Right atrium auricular region (tissue), 2 donors: ENCODE results near the gene PTPRN2. TPM values are rescaled to one million over a fixed set of nuclear protein-coding genes. Genes with fewer than 3 reads are reported as not detected.

Experiments
- DNase-seq: peaks from one replicate; pipeline ENCODE4 v3.0.0-alpha.2; 2019; ENCODE audit warnings: low spot score
- H3K27ac ChIP-seq, 2 donors: fragments of 200-600 bp; sonication (generic); 1 replicate in 1 of 2; 2 replicates in 1 of 2; pipeline ENCODE4 v1.5.1; 2016 to 2019
- H3K27me3 ChIP-seq, 2 donors: fragments of 200-600 bp; sonication (generic); one replicate each; pipeline versions ENCODE4 v1.5.1 to v1.6.0; 2017 to 2019
- H3K36me3 ChIP-seq: fragments of 200-600 bp; sonication (generic); one replicate; pipeline ENCODE4 v1.5.1; 2016
- H3K4me1 ChIP-seq, 2 donors: fragments of 200-600 bp; sonication (generic); one replicate each; pipeline versions ENCODE4 v1.5.1 to v1.6.0; 2017 to 2019
- H3K4me3 ChIP-seq, 2 donors: fragments of 200-600 bp; sonication (generic); 1 replicate in 1 of 2; 2 replicates in 1 of 2; pipeline ENCODE4 v1.5.1; 2017 to 2019; ENCODE audit warnings: mild to moderate bottlenecking in 1 of 2, moderate library complexity in 1 of 2
- H3K9me3 ChIP-seq, 2 donors: fragments of 200-600 bp; sonication (generic); one replicate each; pipeline ENCODE4 v1.5.1; 2019
- total RNA-seq, 2 donors: library from RNA; depleted of rRNA; stranded (reverse); fragments of >200 nt; gene quantifications; one replicate each; pipeline ENCODE4 v1.1.0, GENCODE V29; 2016
- TF ChIP-seq, protein P1 (sequence below), 2 donors: fragments of 200-600 bp; sonication (generic); IDR thresholded peaks; one replicate each; pipeline ENCODE4 v1.5.1; 2019; ENCODE audit warnings: antibody characterized with exemption in 2 of 2

The PTPRN2 gene
- total RNA-seq, 2 donors from 2014 or later, result 2.6 to 2.7 TPM

GRCh38 chr7:158141221-158141582 lies 446.4 kb downstream of the PTPRN2 start:
- H3K9me3 ChIP-seq, result no peaks in the 10 kb centered on the region
- DNase-seq, result no peak
- H3K36me3 ChIP-seq, result no peaks in the 10 kb centered on the region
- no peaks in the 10 kb centered on the region for H3K27me3 ChIP-seq
- H3K4me3 ChIP-seq, result no peak overlapping the region
- TF ChIP-seq, protein P1, sequence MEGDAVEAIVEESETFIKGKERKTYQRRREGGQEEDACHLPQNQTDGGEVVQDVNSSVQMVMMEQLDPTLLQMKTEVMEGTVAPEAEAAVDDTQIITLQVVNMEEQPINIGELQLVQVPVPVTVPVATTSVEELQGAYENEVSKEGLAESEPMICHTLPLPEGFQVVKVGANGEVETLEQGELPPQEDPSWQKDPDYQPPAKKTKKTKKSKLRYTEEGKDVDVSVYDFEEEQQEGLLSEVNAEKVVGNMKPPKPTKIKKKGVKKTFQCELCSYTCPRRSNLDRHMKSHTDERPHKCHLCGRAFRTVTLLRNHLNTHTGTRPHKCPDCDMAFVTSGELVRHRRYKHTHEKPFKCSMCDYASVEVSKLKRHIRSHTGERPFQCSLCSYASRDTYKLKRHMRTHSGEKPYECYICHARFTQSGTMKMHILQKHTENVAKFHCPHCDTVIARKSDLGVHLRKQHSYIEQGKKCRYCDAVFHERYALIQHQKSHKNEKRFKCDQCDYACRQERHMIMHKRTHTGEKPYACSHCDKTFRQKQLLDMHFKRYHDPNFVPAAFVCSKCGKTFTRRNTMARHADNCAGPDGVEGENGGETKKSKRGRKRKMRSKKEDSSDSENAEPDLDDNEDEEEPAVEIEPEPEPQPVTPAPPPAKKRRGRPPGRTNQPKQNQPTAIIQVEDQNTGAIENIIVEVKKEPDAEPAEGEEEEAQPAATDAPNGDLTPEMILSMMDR (IDR thresholded peaks at IDR 0.05), result no peak
- H3K4me1 ChIP-seq, result no peaks in the 10 kb centered on the region
- H3K27ac ChIP-seq, result no peak overlapping the region

DNA sequence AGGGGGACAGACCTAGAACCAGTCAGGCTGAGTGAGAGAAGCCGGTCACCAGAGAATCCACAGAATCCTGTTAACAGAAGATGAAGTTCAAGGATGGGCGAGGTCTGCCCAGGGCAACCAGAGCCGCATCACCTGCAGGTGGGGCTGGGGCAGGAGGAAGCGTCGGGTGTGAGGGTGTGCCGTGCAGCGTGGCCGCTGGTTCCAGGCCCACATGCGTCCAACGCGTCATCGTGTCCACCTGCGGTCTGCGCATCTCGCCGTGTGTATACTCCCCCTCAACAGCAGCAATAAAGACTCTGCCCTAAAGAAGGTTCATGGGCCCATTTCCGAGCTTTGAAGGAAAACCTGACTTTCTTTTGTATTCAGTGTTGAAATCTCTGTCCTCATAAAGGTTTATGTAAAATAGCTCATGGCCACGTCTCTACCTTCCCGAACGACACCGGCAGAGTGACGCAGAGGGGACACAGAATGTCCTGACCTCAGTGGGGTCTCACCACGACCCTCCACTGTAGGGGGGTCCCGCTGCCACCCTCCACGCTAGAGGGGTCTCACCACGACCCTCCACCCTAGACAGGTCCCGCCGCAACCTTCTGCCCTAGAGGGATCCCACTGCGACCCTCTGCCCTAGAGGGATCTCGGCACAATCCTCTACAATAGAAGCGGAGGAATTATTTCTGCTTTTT lies 446.9 kb downstream of the PTPRN2 start:
- DNase-seq, result no peak
- Histone ChIP-seq H3K27ac (no peak overlapping the region), H3K36me3 (no peaks in the 10 kb centered on the region), H3K27me3 (no peaks in the 10 kb centered on the region), H3K9me3 (no peaks in the 10 kb centered on the region), H3K4me3 (no peak overlapping the region), H3K4me1 (no peaks in the 10 kb centered on the region)
- TF ChIP-seq, protein P1 (IDR thresholded peaks at IDR 0.05), result no peak

- TF ChIP-seq, protein P1 (IDR thresholded peaks at IDR 0.05), result no peak
- Histone ChIP-seq H3K27me3 (no peaks in the 10 kb centered on the region), H3K36me3 (no peaks in the 10 kb centered on the region), H3K9me3 (no peaks in the 10 kb centered on the region), H3K4me1 (no peaks in the 10 kb centered on the region), H3K27ac (no peak overlapping the region), H3K4me3 (no peak overlapping the region)
- DNase-seq, result no peak
These were observed 448.1 kb downstream of the PTPRN2 start for GRCh38 chr7:158139499-158139898.

GRCh38 chr7:158138329-158138597 lies 449.4 kb downstream of the PTPRN2 start:
- H3K27me3 ChIP-seq, result no peaks in the 10 kb centered on the region
- no peaks in the 10 kb centered on the region for H3K9me3 ChIP-seq
- H3K36me3 ChIP-seq, result no peaks in the 10 kb centered on the region
- H3K4me3 ChIP-seq, result no peak overlapping the region
- no peaks in the 10 kb centered on the region for H3K4me1 ChIP-seq
- no peak overlapping the region for H3K27ac ChIP-seq
- DNase-seq, result no peak
- TF ChIP-seq, protein P1 (IDR thresholded peaks at IDR 0.05), result no peak

DNA sequence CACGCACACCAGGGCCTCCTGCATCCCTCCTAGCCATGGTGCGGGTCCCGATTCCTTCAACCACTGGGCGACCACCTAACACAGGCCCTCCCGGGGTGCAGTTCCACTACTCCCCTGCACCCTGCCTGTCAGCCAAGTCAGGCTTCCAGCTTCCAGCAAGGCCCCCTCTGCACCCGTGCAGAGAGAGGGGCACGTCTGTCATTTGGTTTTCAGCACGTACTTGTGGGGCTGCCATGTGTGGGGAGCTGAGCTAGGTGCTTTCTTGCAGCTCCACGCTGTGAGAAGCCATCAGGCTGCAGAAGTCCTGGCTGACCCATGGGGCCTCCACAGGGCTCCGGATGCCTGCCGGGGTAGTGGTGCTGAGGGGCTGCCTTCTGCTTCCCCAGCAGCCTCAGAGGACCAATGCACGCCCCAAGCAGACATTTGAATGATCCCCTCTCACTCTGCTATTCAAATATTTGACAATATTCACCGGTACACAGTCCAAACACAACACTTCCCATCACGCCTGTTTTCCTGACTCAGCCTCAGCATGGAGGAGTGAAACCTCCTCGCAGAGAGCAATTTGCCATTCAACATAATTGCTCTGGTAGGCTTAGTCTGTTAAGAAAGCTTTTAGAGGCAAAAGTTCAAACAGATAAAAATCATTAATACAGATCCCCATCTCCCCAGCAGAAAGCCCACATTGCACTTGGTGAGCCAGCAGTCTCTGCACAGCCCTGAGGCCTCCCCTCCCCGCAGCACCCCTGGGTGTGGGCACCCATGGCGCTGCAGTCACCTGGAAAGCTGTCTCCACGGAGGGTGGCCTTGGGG lies 449.9 kb downstream of the PTPRN2 start:
- Histone ChIP-seq H3K4me3 (no peak overlapping the region), H3K4me1 (no peaks in the 10 kb centered on the region), H3K27ac (no peak overlapping the region), H3K36me3 (no peaks in the 10 kb centered on the region), H3K27me3 (no peaks in the 10 kb centered on the region), H3K9me3 (no peaks in the 10 kb centered on the region)
- no peak for DNase-seq
- TF ChIP-seq, protein P1 (IDR thresholded peaks at IDR 0.05), result no peak
